ENCODE measurements around the gene PLXND1. TPM values are rescaled to one million over a fixed set of nuclear protein-coding genes. Genes with fewer than 3 reads are reported as not detected.
"Not testable (repeated sequence)": the region's sequence is repeated elsewhere in the genome, so short reads cannot be mapped to it uniquely, and the experiment has no call there.

The PLXND1 gene
- total and polyA plus RNA-seq, 8 donors: 175 to 263 (median 214) TPM

DNA sequence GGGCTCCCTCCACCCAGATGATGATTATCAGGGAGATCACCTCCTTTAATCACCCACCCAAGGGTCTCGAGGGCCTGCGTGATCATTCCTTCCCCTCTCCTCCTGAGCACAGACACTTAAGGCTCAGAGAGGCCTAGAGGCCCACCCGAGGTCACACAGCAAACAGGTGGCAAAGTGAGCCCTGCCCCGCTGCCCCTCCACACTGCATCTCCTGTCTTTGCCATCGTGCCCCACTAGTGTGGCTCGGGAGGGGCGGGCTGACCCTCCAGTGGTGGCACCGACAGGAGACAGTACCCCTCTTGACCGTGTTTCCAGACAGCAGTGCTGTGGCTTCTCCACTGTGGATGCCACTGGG lies 4.9 kb upstream of the PLXND1 start:
- no peak for ATAC-seq
- peak in 1 of 4 donors; percentile 50 for DNase-seq
- H3K27me3 ChIP-seq: peaks cover 0 to 24% of the 10 kb centered on the region in 2 donors
- H3K4me1 ChIP-seq: peaks cover 37 to 76% of the 10 kb centered on the region in 2 donors
- intact Hi-C loops (cut with DNase I): no loop called here
- no peak overlapping the region for H3K4me3 ChIP-seq
- H3K27ac ChIP-seq: peak overlapping the region in 1 of 2 donors; percentile 46
- no peaks in the 10 kb centered on the region for H3K9me3 ChIP-seq
- no peaks in the 10 kb centered on the region for H3K36me3 ChIP-seq
- TF ChIP-seq, protein P1, sequence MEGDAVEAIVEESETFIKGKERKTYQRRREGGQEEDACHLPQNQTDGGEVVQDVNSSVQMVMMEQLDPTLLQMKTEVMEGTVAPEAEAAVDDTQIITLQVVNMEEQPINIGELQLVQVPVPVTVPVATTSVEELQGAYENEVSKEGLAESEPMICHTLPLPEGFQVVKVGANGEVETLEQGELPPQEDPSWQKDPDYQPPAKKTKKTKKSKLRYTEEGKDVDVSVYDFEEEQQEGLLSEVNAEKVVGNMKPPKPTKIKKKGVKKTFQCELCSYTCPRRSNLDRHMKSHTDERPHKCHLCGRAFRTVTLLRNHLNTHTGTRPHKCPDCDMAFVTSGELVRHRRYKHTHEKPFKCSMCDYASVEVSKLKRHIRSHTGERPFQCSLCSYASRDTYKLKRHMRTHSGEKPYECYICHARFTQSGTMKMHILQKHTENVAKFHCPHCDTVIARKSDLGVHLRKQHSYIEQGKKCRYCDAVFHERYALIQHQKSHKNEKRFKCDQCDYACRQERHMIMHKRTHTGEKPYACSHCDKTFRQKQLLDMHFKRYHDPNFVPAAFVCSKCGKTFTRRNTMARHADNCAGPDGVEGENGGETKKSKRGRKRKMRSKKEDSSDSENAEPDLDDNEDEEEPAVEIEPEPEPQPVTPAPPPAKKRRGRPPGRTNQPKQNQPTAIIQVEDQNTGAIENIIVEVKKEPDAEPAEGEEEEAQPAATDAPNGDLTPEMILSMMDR (IDR thresholded peaks at IDR 0.05): no peak

DNA sequence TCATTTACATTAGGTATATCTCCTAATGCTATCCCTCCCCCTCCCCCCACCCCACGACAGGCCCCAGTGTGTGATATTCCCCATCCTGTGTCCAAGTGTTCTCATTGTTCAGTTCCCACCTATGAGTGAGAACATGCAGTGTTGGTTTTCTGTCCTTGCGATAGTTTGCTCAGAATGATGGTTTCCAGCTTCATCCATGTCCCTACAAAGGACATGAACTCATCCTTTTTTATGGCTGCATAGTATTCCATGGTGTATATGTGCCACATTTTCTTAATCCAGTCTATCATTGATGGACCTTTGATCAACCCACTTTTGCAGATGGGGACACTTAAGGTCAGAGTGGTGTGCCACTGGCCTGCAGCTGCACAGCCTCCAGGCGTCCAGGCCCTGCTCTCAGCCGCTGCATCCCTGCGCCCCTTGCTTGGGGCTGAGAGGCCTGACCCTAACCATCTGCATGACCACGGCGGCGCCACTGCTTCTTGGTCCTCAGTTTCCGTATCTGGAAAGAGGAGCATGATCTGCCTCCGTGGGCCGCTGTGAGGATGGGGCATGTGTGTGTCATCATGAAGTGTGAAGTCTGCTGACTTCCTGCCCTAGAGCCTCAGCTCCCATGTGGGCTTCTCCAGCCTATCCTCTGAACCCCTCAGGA lies 4.4 kb upstream of the PLXND1 start:
- Histone ChIP-seq H3K27me3 (peaks cover 0 to 29% of the 10 kb centered on the region in 2 donors), H3K4me1 (peaks cover 37 to 75% of the 10 kb centered on the region in 2 donors)
- ATAC-seq; H3K9me3 ChIP-seq; H3K27ac ChIP-seq; H3K4me3 ChIP-seq; H3K36me3 ChIP-seq; intact Hi-C loops (cut with DNase I): not testable (repeated sequence)
- DNase-seq: peak in 1 of 4 donors; percentile 67

DNA sequence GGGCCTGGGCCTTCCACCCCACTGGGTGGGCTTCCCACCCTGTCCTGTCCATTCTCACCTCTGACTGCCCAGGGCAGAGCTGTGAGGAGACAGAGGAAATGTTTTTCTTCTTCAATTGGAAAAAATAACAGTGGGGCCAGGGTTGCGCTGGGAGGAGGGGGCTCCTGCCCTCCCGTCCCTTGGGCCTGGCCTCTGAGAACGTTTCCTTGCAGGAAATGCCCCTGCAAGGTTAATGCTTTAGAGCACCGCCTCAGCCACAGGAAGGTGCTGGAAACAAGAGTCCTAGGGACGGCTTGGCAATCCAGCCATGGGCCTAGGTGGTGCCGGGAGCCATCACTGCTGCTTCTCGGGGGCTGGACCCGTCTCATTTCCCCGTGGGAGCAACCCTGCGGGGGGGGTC lies 3.8 kb upstream of the PLXND1 start:
- intact Hi-C loops (cut with DNase I): no loop called here

DNA sequence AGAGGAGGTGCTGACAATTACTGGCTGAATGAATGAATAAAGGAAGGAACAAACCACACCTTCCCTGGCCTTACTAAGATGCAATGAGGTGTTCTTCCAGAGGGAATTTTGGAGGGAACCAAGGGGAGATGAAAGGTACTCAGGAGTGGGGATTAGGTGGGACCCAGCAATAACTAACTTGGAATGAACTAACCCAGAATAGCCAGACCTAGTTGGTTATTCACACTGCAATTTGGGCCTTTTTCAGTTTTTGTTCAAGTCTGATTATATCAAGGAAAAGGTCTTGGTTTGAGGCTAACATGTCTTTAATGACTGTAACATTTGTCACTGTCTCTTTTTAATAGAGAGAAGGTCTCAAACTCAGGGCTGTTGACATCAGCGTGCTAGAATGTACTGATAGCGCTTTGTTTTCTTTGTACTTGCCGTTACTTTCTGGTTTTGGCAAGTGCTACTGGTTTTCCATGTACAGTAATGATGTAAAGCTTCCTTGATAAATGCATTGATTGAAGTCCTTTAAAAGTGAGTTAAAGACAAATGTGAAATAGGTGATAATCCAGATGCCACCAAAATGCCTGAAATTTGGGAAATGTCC lies 3.2 kb upstream of the PLXND1 start:
- Histone ChIP-seq H3K36me3 (no peaks in the 10 kb centered on the region), H3K27ac (peak overlapping the region in 1 of 2 donors; percentile 34), H3K9me3 (no peaks in the 10 kb centered on the region), H3K4me3 (no peak overlapping the region), H3K4me1 (peaks cover 27 to 68% of the 10 kb centered on the region in 2 donors), H3K27me3 (peaks cover 0 to 41% of the 10 kb centered on the region in 2 donors)
- intact Hi-C loops (cut with DNase I): no loop called here
- TF ChIP-seq, protein P1 (IDR thresholded peaks at IDR 0.05): no peak
- DNase-seq (no peak), ATAC-seq (no peak)

More for the DNA sequence above, 3.8 kb upstream of the PLXND1 start:
- TF ChIP-seq, protein P1 (IDR thresholded peaks at IDR 0.05): no peak
- peak overlapping the region in 1 of 2 donors; percentile 34 for H3K27ac ChIP-seq
- H3K9me3 ChIP-seq: no peaks in the 10 kb centered on the region
- H3K27me3 ChIP-seq: peaks cover 0 to 35% of the 10 kb centered on the region in 2 donors
- no peak for DNase-seq
- no peak for ATAC-seq
- H3K4me1 ChIP-seq: peaks cover 33 to 71% of the 10 kb centered on the region in 2 donors
- H3K4me3 ChIP-seq: no peak overlapping the region
- no peaks in the 10 kb centered on the region for H3K36me3 ChIP-seq

DNA sequence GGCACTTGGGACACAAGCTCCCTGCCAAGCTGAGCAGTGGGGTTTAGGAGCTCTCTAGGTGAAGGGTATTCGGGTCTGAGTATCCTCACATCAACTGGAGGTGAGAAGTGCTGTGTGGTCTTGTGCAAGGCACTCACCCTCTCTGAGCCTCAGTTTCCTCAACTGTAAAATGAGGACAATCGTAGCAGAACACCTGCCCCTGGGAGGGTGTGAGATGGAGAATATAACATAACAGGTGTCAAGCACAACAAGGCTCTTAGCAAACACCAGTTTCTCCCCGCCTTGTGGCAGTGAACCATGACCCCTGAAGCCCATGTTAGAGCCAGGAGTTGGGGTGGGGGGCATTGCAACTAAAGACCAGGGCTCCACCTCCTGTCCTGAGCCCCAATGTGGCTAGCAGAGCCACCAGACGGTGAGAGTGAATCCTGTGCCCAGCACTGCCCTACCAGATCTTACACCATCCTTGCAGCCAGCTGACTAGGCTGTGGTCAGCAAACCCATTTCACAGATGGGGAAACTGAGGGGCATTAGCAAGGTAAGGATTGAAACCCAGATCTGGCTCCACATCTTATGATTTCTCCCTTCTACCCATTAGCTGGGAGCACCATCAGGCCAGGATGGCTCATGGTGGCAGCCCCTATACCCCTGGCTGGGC lies 2.6 kb upstream of the PLXND1 start:
- intact Hi-C loops (cut with DNase I): no loop called here
- H3K4me1 ChIP-seq: peaks cover 31 to 68% of the 10 kb centered on the region in 2 donors
- no peak for DNase-seq
- no peak overlapping the region for H3K4me3 ChIP-seq
- TF ChIP-seq, protein P1 (IDR thresholded peaks at IDR 0.05): no peak
- no peaks in the 10 kb centered on the region for H3K9me3 ChIP-seq
- ATAC-seq: no peak
- H3K27ac ChIP-seq: peak overlapping the region in 1 of 2 donors; percentile 34
- H3K27me3 ChIP-seq: peaks cover 0 to 47% of the 10 kb centered on the region in 2 donors
- no peaks in the 10 kb centered on the region for H3K36me3 ChIP-seq
